SU-DHL-6 (cell line): ENCODE measurements around the gene IL17RD.

Source experiments
- EZH2phosphoT487 ChIP-seq: fragments of 200-600 bp; sonication (generic), shearing (Covaris generic); conservative IDR thresholded peaks from 2 replicates; pipeline ENCODE4 v1.6.1; 2018; ENCODE audit warnings: mild to moderate bottlenecking, antibody characterized with exemption, low read length, moderate library complexity, mixed read lengths
- TF ChIP-seq, protein P1 (sequence below): fragments of 200-600 bp; sonication (generic); IDR thresholded peaks from one replicate; pipeline ENCODE4 v1.5.1; 2017; ENCODE audit warnings: antibody characterized with exemption, mild to moderate bottlenecking, low read length, moderate library complexity; ENCODE audit not compliant: insufficient read depth, poor library complexity, severe bottlenecking

DNA sequence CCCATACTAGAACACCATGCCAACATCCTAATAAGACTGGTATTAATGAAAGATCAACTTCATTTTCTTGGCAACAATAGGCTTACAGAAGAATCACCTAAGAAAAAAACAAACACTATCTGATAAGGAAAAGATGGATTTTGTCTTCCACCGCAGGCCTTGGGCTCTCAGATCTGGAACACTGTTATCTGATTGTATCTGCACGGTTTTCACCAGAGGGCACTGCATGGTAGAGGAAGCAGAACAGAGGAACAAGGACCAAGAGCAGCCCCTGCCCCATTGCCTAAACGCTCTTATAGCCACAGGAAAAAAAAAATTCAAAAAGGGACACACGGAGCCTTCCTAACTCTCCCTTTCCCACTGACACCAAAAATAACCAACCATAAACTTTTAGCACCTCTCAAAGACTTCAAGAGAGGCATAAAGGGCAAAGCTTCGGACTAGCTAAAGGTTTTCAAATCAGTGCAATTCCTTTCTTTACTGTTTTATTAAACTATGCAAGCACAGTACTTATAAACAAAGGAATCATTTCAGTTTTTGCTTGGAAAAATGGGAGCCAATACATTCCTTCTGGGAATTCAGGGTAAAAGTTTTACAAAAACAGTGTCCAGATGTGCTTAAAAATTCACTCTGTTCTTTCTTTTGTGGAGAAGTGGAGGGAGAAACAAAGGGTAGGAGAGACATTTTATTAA, 23.3 kb downstream of the IL17RD start:
- TF ChIP-seq, protein P1, sequence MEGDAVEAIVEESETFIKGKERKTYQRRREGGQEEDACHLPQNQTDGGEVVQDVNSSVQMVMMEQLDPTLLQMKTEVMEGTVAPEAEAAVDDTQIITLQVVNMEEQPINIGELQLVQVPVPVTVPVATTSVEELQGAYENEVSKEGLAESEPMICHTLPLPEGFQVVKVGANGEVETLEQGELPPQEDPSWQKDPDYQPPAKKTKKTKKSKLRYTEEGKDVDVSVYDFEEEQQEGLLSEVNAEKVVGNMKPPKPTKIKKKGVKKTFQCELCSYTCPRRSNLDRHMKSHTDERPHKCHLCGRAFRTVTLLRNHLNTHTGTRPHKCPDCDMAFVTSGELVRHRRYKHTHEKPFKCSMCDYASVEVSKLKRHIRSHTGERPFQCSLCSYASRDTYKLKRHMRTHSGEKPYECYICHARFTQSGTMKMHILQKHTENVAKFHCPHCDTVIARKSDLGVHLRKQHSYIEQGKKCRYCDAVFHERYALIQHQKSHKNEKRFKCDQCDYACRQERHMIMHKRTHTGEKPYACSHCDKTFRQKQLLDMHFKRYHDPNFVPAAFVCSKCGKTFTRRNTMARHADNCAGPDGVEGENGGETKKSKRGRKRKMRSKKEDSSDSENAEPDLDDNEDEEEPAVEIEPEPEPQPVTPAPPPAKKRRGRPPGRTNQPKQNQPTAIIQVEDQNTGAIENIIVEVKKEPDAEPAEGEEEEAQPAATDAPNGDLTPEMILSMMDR = no peak
- no peak for TF ChIP-seq EZH2phosphoT487
